Tibial artery (tissue), 4 donors: ENCODE data around the gene ADNP.

Experiments used
- DNase-seq, 2 donors: peaks; one replicate each; pipeline ENCODE4 v3.0.0-alpha.2; 2019
- H3K27ac ChIP-seq, 2 donors: fragments of 200-600 bp; sonication (generic) in 1 of 2; 1 replicate in 1 of 2; 2 replicates in 1 of 2; pipeline ENCODE4 v1.5.1; 2018 to 2019; ENCODE audit warnings: mild to moderate bottlenecking in 1 of 2
- H3K27me3 ChIP-seq, 2 donors: fragments of 200-600 bp; sonication (generic) in 1 of 2; one replicate each; pipeline versions ENCODE4 v1.5.1 to v1.6.0; 2016 to 2019
- H3K36me3 ChIP-seq, 3 donors: fragments of 200-600 bp; sonication (generic) in 2 of 3; one replicate each; pipeline ENCODE4 v1.5.1; 2016 to 2019; ENCODE audit warnings: mild to moderate bottlenecking in 2 of 3
- H3K4me1 ChIP-seq, 4 donors: fragments of 200-600 bp; sonication (generic) in 2 of 4; 1 replicate in 3 of 4; 2 replicates in 1 of 4; pipeline ENCODE4 v1.5.1; 2016 to 2019
- H3K4me3 ChIP-seq, 2 donors: fragments of 200-600 bp; sonication (generic) in 1 of 2; 1 replicate in 1 of 2; 2 replicates in 1 of 2; pipeline ENCODE4 v1.5.1; 2018 to 2019; ENCODE audit warnings: mild to moderate bottlenecking in 2 of 2
- H3K9me3 ChIP-seq, 3 donors: fragments of 200-600 bp; sonication (generic) in 1 of 3; one replicate each; pipeline ENCODE4 v1.5.1; 2016 to 2019
- intact Hi-C: fragments of 100-400 bp; cut with DNase I; formaldehyde crosslinking; loops from one replicate; pipeline ENCODE4 v1.15.0; 2023; ENCODE audit warnings: low total_unique reads
- TF ChIP-seq, protein P1 (sequence below), 2 experiments: fragments of 200-600 bp in 1 of 2; fragments of 450-650 bp in 1 of 2; IDR thresholded peaks; one replicate each; pipeline ENCODE4 v1.5.1; 2017 to 2019; ENCODE audit warnings: antibody characterized with exemption in 2 of 2, mild to moderate bottlenecking in 1 of 2, moderate library complexity in 1 of 2

ADNP gene

GRCh38 chr20:50865591-50865990 lies 65.6 kb downstream of the ADNP start:
- no peak overlapping the region for H3K4me3 ChIP-seq
- H3K36me3 ChIP-seq, result no peaks in the 10 kb centered on the region
- TF ChIP-seq, protein P1, sequence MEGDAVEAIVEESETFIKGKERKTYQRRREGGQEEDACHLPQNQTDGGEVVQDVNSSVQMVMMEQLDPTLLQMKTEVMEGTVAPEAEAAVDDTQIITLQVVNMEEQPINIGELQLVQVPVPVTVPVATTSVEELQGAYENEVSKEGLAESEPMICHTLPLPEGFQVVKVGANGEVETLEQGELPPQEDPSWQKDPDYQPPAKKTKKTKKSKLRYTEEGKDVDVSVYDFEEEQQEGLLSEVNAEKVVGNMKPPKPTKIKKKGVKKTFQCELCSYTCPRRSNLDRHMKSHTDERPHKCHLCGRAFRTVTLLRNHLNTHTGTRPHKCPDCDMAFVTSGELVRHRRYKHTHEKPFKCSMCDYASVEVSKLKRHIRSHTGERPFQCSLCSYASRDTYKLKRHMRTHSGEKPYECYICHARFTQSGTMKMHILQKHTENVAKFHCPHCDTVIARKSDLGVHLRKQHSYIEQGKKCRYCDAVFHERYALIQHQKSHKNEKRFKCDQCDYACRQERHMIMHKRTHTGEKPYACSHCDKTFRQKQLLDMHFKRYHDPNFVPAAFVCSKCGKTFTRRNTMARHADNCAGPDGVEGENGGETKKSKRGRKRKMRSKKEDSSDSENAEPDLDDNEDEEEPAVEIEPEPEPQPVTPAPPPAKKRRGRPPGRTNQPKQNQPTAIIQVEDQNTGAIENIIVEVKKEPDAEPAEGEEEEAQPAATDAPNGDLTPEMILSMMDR (IDR thresholded peaks at IDR 0.05), result no peak
- no peak overlapping the region for H3K27ac ChIP-seq
- H3K9me3 ChIP-seq, result no peaks in the 10 kb centered on the region
- no peaks in the 10 kb centered on the region for H3K4me1 ChIP-seq
- no peaks in the 10 kb centered on the region for H3K27me3 ChIP-seq
- DNase-seq, result no peak
- intact Hi-C loops, result no loop called here

DNA sequence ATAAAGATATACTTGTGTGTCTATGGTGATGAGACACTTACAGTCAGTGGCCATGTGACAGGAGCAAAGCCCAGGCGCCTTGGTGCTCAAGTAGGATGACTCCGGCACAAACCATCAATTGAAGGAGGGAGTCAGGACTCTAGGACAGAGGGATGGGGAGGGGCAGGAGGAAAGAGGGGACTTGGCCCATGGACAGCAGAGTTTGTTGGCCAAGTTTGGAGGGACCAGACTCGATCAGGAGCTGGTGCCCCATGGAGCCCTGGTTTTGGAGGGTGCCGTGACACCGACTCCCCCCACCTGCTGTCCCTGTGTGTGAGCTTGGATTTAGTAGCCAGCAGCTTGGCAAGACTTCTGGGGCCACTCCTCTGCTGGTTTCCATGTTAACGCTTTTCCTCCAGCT lies 66.1 kb downstream of the ADNP start:
- no peaks in the 10 kb centered on the region for H3K9me3 ChIP-seq
- no peaks in the 10 kb centered on the region for H3K4me1 ChIP-seq
- TF ChIP-seq, protein P1 (IDR thresholded peaks at IDR 0.05), result no peak
- no peak overlapping the region for H3K27ac ChIP-seq
- no peak for DNase-seq
- no peaks in the 10 kb centered on the region for H3K36me3 ChIP-seq
- no peaks in the 10 kb centered on the region for H3K27me3 ChIP-seq
- intact Hi-C loops, result no loop called here
- no peak overlapping the region for H3K4me3 ChIP-seq

GRCh38 chr20:50862546-50862945 lies 68.7 kb downstream of the ADNP start:
- Histone ChIP-seq H3K27me3 (no peaks in the 10 kb centered on the region), H3K4me3 (no peak overlapping the region), H3K36me3 (no peaks in the 10 kb centered on the region), H3K27ac (no peak overlapping the region), H3K9me3 (no peaks in the 10 kb centered on the region), H3K4me1 (no peaks in the 10 kb centered on the region)
- intact Hi-C loops, result no loop called here
- TF ChIP-seq, protein P1 (IDR thresholded peaks at IDR 0.05), result no peak
- DNase-seq, result no peak

DNA sequence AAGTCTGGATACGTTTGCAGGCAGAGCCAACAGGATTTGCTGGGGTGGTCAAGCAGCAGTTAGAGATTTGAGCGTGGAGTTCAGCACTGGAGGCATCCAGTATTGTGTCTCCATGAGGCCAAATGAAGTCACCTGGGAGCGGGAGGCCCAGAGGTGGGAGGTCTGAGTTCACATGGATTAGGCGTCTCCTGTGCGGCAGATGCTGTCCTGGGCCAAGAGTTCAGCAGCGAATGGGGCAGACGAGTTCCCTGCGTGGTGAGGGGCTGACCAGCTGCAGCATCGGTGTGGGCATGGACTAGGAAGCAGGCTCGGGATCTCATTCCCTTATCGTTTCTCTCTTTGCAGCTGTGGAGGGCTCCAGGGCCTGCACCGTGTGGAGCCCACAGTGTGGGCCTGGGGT lies 70.2 kb downstream of the ADNP start:
- H3K27ac ChIP-seq, result no peak overlapping the region
- intact Hi-C loops, result no loop called here
- no peaks in the 10 kb centered on the region for H3K36me3 ChIP-seq
- H3K9me3 ChIP-seq, result no peaks in the 10 kb centered on the region
- H3K4me3 ChIP-seq, result no peak overlapping the region
- no peak for DNase-seq
- TF ChIP-seq, protein P1 (IDR thresholded peaks at IDR 0.05), result no peak
- H3K27me3 ChIP-seq, result no peaks in the 10 kb centered on the region
- no peaks in the 10 kb centered on the region for H3K4me1 ChIP-seq

- Histone ChIP-seq H3K4me1 (no peaks in the 10 kb centered on the region), H3K9me3 (no peaks in the 10 kb centered on the region)
These were observed 72.1 kb downstream of the ADNP start for GRCh38 chr20:50859161-50859560.

More at GRCh38 chr20:50859161-50859560, 72.1 kb downstream of the ADNP start:
- TF ChIP-seq, protein P1 (IDR thresholded peaks at IDR 0.05), result no peak
- Histone ChIP-seq H3K36me3 (no peaks in the 10 kb centered on the region), H3K27me3 (no peaks in the 10 kb centered on the region), H3K4me3 (no peak overlapping the region), H3K27ac (no peak overlapping the region)
- intact Hi-C loops, result no loop called here
- no peak for DNase-seq
